HL-60/S4 treated with phorbol 12-myristate 13-acetate at 8.2 ng/mL for 4 days and 3 days (cell line): ENCODE results near the gene GSTM5.
"Not testable (repeated sequence)": the region's sequence is repeated elsewhere in the genome, so short reads cannot be mapped to it uniquely, and the experiment has no call there.

Experiments used
- in situ Hi-C: fragments of 300-500 bp; cut with MboI; formaldehyde crosslinking; loops from 2 replicates; pipeline ENCODE4 v1.15.0; 2022; ENCODE audit warnings: low sequenced_read_pairs

Gene GSTM5

DNA sequence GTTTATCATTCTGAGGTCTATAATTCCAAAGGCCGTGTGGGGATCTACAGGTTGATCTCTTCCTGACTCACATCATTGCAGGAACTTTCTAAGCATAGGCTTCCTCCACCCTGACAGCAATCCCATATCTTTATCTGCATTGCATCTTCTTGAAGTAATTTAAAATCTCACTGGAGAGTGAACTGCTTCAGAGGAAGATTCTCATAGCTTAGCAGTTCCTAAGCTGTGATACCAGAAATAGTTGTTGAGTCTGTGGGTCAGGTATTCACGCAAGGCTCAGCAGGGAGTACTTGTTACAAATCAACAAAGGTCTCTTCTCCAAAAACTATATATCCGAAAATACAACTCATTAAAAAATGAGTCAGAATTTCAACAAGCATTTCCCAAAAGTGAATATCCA lies 16.9 kb upstream of the GSTM5 start:
- in situ Hi-C loops = not testable (repeated sequence)

DNA sequence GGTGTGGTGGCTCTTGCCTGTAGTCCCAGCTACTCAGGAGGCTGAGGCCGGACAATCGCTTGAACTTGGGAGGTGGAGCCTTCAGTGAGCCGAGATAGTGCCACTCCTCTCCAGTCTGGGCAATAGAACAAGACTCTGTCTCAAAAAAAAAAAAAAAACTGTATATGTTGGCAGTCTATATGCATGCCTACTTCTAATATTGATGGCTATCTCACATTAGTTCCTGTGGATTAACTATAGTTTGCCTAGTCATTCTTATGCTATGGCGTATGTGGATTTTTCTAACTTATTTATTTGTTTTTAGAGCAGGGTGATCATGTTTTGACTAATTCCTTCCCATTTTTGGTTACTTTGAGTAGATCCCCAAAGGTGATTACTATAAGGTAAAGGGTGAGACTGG lies 15.0 kb upstream of the GSTM5 start:
- in situ Hi-C loops = no loop called here

- in situ Hi-C loops = not testable (repeated sequence)
Measured at GRCh38 chr1:109697861-109698260, 14.2 kb upstream of the GSTM5 start.

GRCh38 chr1:109702940-109703339 lies 9.1 kb upstream of the GSTM5 start:
- in situ Hi-C loops = not testable (repeated sequence)

DNA sequence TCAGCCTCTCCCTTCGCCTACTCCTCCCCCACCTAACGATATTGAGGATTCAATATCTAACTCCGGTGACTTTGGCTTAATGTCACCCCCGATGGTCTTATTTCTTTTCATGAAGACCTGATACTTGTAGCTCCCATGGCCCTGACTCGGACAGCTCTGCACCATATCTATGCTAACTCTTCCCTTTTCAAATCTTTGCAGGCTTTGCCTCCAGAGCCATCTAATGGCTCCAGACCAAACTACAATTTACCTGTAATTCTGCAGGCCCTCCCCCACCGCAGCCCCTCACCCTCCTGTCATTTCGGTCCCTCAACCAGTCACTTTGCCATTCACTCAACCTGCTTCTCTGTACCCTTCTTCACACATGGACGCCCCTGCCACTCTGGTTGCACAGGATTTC lies 7.9 kb upstream of the GSTM5 start:
- in situ Hi-C loops = no loop called here

GRCh38 chr1:109705411-109705810 lies 6.6 kb upstream of the GSTM5 start:
- in situ Hi-C loops = no loop called here

- in situ Hi-C loops = not testable (repeated sequence)
Measured at GRCh38 chr1:109708949-109709348, 3.1 kb upstream of the GSTM5 start.

DNA sequence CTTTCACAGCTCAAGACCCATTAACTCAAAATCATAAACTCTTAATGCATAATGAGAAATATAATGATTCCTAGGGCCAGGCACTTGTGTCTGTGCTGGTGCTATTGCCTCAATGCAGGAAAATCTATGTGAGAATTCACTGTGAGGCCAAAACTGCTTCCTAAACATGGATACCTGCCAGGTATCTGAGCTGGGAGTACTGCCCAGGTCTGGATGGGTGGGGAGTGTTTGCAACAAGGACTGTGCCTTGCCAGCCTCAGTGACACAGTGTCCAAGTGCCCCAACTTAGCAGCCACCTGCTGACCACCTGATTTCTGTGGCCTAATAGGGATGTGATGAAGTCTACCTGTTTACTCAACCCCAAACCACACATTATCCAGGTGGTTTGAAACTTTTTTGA lies 2.2 kb upstream of the GSTM5 start:
- in situ Hi-C loops = not testable (repeated sequence)

- in situ Hi-C loops = no loop called here
Measured at GRCh38 chr1:109712321-109712864, 342 bp downstream of the GSTM5 start.

- in situ Hi-C loops = no loop called here
Measured at GRCh38 chr1:109713636-109714035, 1.6 kb downstream of the GSTM5 start.

- in situ Hi-C loops = no loop called here
Measured at GRCh38 chr1:109714661-109715372, 2.8 kb downstream of the GSTM5 start.

DNA sequence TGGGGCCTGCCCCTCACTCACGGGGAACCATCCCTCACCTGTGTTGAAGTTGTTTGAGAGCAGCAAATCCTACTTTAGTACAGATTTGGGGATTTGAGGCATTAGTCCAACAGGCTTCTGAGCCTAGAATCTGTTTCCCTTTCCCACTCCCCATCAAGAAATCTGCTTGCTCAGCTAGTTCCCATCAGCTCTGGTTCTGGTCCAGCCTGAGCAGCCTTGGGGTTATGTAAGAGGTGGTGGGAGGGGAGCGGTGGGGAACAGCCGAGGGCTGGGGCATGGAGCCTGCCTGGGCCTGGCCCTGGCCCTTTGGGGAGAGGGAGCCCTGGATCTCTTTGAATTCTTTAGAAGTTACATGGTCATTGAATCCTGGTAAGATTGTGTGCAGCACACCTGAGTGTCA lies 4.1 kb downstream of the GSTM5 start:
- in situ Hi-C loops = no loop called here

GRCh38 chr1:109716570-109717090 lies 4.6 kb downstream of the GSTM5 start:
- in situ Hi-C loops = no loop called here

- in situ Hi-C loops = no loop called here
Measured at GRCh38 chr1:109717729-109718128, 5.7 kb downstream of the GSTM5 start.

DNA sequence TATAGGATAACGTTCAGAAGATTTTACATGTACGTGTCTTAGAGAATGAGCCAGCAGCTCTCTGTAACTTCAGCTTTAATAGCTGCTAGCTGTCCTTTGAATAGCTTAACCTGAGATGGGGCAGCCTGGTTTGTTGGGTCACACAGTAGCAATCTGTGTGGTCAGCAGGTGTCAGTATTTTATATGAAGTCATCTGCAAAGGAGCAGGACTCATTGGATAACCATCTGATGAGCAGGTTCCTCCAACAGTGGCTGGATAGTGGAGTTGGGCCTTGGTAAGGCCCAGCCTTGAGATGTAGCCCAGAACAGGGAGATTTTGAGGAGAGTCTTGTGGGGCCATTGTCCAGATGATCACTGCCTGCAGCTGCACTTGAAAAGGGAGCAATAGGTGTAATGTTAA lies 6.4 kb downstream of the GSTM5 start:
- in situ Hi-C loops = no loop called here

DNA sequence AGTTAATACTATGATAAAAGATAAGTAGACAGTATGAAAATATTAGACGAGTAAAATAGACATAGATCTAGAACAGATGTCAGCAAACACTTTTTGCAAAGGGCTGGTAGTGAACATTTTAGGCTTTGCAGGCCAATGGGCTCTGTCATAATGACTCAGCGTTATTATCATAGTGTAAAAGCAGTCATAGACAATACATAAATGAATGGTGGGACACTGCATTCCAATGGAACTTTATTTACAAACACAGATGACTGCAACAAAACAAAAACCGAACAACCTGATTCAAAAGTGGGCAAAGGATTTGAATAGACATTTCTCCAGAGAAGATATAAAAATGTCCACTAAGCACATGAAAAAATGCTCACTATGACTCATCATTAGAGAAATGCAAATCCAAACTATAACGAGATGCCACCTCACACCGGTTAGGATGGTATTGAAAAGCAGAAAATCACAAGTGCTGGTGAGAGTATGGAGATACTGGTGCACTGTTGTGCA lies 7.3 kb downstream of the GSTM5 start:
- in situ Hi-C loops = no loop called here

DNA sequence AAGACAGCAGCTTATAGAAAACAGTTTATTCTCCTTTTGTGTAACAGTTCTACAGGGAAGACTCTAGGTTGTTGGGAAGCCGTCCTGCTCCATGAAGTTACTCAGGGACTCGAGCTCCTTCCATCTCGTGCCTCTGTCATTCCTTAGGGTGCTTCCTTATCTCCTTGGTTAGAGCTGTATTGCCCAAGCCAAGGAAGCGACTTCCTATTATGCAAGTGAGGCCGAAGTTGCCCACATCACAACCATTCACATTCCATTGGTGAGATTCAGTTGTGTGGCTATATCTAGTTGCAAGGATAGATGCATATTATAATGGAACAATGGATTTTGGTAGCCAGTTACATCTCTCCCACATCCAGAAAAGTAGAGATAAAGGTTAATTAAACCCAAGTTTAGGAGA lies 9.0 kb downstream of the GSTM5 start:
- in situ Hi-C loops = no loop called here

- in situ Hi-C loops = no loop called here
Measured at GRCh38 chr1:109721971-109722370, 9.9 kb downstream of the GSTM5 start.

DNA sequence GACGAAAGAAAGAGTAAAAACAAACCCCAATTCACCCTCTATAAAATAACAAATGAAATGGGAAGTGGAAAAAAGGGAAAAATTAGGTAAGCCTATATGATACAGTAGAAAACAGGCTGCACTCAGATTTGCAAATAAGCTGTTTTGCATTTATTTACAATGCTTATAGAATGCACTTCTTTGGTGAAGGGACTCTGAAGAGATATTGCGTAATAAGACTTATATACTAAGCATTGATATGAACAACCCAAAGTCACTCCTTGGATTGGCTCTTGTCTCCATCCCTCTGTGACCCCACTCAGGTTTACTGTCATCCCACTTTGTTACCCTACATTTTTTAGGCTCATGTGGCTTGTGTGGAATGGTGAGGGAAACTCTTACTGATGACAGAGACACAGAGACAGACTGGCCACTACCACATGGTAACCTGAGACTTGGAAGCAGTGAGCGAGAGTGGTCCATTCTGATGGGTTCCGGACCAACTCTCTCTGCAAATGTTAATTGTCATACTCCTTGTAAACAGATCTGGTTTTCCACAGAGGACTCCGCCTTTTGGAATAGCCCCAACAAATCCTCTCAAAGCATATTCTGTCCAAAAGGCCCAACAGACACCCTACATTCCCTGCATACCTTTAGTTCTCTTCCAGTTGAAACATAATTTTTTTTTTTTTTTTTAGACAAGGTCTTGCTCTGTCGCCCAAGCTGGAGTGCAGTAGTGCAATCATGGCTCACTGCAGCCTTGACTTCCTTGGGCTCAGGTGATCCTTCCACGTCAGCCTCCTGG lies 11.0 kb downstream of the GSTM5 start:
- in situ Hi-C loops = no loop called here

DNA sequence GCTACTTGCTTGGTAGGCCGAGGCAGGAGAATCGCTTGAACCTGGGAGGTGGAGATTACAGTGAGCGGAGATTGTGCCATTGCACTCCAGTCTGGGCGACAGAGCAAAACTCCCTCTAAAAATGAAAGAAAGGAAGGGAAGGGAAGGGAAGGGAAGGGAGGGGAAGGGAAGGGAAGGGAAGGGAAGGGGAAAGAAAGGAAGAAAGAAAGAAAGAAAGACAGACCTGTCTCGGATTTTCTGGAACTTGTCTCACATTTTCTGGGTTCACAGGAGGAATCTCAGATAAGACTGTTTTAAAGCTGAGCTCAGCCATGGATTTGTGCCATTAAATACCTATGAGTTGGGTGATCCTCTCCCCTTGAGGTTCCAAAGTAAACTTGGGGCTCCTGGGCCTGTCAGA lies 12.9 kb downstream of the GSTM5 start:
- in situ Hi-C loops = no loop called here

GRCh38 chr1:109725510-109725909 lies 13.5 kb downstream of the GSTM5 start:
- in situ Hi-C loops = no loop called here

- in situ Hi-C loops = no loop called here
Measured at GRCh38 chr1:109726007-109726406, 14.0 kb downstream of the GSTM5 start.
